ENCODE measurements around the gene SLC16A13.
A peak's percentile ranks its signal among the peaks of the same experiment; 100 is the strongest.
"Not testable (repeated sequence)": the region's sequence is repeated elsewhere in the genome, so short reads cannot be mapped to it uniquely, and the experiment has no call there.

Gene SLC16A13

GRCh38 chr17:7029096-7029495 lies 6.7 kb upstream of the SLC16A13 start:
- DNase-seq (ENCODE audit: low read depth): no peak

- no peak for DNase-seq (ENCODE audit: low read depth)
These were observed 6.2 kb upstream of the SLC16A13 start for GRCh38 chr17:7029659-7030058.

GRCh38 chr17:7034955-7035590 lies 742 bp upstream of the SLC16A13 start:
- DNase-seq (ENCODE audit: low read depth): no peak

GRCh38 chr17:7038025-7038862 lies 2.4 kb downstream of the SLC16A13 start:
- no peak for DNase-seq (ENCODE audit: low read depth)

- no peak for DNase-seq (ENCODE audit: low read depth)
These were observed 4.0 kb downstream of the SLC16A13 start for GRCh38 chr17:7039832-7040231.

GRCh38 chr17:7041607-7042500 lies 6.0 kb downstream of the SLC16A13 start:
- no peak for DNase-seq (ENCODE audit: low read depth)

- no peak for DNase-seq (ENCODE audit: low read depth)
These were observed 6.8 kb downstream of the SLC16A13 start for GRCh38 chr17:7042501-7043181.

- no peak for DNase-seq (ENCODE audit: low read depth)
These were observed 7.3 kb downstream of the SLC16A13 start for GRCh38 chr17:7043182-7043496.

- no peak for DNase-seq (ENCODE audit: low read depth)
These were observed 7.8 kb downstream of the SLC16A13 start, which contains the start of gene SLC16A11 for GRCh38 chr17:7043497-7044198. Gene SLC16A11, minus strand, starts transcription at chr17:7044092. Its CDS starts 579 bp downstream, at chr17:7043513.

GRCh38 chr17:7045492-7046126 lies 9.8 kb downstream of the SLC16A13 start:
- DNase-seq (ENCODE audit: low read depth): peak; percentile 82

- DNase-seq (ENCODE audit: low read depth): peak; percentile 48
These were observed 10.4 kb downstream of the SLC16A13 start for GRCh38 chr17:7046127-7046724.

- DNase-seq (ENCODE audit: low read depth): not testable (repeated sequence)
These were observed 11.0 kb downstream of the SLC16A13 start for GRCh38 chr17:7046725-7047397.

- no peak for DNase-seq (ENCODE audit: low read depth)
These were observed 11.8 kb downstream of the SLC16A13 start for GRCh38 chr17:7047566-7047965.

GRCh38 chr17:7048968-7049367 lies 13.2 kb downstream of the SLC16A13 start:
- DNase-seq (ENCODE audit: low read depth): peak; percentile 40

GRCh38 chr17:7050583-7050982 lies 14.8 kb downstream of the SLC16A13 start:
- not testable (repeated sequence) for DNase-seq (ENCODE audit: low read depth)

- peak; percentile 81 for DNase-seq (ENCODE audit: low read depth)
These were observed 20.6 kb downstream of the SLC16A13 start for GRCh38 chr17:7056386-7056785.

GRCh38 chr17:7058831-7059447 lies 23.1 kb downstream of the SLC16A13 start:
- peak; percentile 74 for DNase-seq (ENCODE audit: low read depth)

- peak; percentile 97 for DNase-seq (ENCODE audit: low read depth)
These were observed 24.5 kb downstream of the SLC16A13 start for GRCh38 chr17:7060165-7060891.
